GM04504 (cell line): ENCODE measurements around the gene SLC35B4.
A peak's percentile ranks its signal among the peaks of the same experiment; 100 is the strongest.

Experiments used
- DNase-seq: peaks from one replicate; pipeline ENCODE4 v3.0.0-alpha.2; 2012; ENCODE audit warnings: low read depth

The SLC35B4 gene, protein sequence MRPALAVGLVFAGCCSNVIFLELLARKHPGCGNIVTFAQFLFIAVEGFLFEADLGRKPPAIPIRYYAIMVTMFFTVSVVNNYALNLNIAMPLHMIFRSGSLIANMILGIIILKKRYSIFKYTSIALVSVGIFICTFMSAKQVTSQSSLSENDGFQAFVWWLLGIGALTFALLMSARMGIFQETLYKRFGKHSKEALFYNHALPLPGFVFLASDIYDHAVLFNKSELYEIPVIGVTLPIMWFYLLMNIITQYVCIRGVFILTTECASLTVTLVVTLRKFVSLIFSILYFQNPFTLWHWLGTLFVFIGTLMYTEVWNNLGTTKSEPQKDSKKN

DNA sequence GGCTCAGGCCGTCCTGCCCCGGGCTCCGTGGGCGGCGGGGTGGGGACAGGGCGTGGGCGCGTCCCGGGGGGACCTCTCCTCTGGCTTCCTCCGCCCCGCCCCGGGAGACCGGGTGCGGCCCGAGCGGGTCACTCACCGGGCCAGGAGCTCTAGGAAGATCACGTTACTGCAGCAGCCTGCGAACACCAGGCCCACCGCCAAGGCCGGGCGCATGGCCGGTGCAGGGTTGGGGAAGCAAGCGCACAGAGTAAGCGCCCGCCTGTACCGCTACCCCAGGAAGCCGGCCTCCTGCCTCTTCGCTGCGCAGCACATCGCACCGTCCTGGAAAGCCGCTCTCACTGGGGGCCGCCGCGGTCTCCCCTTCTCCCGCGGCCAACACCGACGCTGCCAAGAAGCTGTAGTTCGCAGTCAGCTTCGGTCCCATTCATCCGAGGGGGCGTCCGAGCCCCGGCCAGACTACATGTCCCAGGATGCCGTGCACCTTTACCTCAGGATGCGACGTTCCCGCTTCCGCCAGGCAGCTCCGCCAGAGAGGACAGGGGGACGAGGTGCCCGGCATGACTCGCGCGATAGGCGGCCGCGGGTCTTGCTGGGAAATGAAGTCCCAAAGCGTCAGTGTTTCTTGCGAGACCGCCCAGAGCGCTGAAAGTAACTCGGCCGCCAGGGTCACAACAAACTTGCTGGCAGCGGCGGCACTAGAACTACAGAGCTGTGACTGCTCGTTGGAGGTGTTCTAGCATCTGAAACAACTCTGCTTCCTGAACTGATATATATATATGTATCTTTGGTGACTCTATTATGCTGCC is at the start of gene SLC35B4:
Gene SLC35B4, minus strand, starts transcription at position 392 of the 806 bp plus-strand sequence. Its CDS starts 179 bp downstream, at position 213.
- DNase-seq = peak; percentile 91

DNA sequence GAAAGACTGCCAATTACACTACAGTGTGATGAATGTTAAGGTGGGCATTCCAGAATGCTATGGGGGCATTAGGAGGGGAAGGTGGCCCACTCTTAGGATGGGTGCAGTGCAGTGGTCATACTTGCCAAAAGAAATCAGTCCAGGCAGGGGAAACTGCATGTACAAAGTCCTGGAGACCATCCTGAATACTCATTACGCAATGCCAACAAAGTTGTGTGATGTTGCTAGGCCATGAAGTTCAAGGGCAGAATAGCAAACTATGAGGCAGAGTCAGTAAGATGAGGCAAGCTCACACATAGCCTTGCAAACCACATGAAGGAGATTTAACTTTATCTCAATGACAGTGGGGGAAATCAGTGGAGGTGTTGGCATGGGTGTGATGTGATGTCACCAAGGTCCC is 49.8 kb upstream of the SLC35B4 start:
- no peak for DNase-seq

DNA sequence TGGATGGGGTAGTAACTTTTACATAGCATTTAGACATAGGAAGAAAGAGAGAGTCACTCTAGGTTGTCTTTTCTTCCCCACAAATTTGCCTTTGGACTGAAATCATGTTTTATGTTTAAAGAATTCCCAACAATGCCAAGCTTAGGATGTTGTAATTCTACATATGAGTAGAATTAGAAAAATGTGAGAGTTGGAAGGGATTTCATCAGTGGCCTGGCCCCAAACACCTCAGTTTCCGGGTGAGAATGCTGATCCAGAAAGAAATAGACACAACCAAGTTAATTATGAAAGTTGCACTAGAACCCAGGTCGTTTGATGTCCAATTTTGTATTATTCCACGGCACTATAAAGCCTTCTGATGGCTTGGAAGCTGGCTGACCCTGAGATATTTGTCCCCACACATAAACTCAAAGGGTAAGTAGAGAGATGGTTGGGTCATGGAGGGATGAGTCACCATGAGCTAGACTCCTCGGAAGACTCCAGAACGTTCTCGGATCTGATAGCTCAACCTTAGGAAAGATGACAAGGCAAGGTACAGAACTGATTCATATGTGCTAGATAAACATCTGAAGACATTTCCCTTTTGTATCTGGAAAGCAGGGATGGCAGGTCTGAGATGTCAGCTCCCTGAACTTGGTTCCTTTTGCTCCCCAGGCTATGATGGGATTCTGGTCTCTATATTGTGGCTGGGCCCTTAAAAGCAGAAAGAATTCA is 48.8 kb upstream of the SLC35B4 start:
- peak; percentile 53 for DNase-seq

DNA sequence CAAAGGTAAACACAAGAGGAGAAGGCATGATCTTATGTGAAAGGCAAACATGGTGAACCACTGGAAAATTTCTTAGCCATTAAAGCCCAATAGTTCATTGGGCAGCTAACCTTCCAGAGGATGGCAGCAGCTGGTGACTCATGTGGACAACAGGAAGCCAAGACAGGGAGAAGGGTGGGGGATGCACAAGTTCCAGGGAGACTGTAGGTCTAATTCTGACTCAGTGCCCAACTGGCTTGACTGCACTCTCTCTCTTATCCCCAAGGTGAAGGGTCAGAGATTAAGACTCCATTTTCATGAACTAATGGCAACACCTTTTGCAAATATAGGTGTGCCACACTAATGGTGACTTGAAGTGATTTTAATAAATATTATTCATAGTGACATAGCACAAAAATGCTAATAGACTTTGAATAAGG is 47.9 kb upstream of the SLC35B4 start:
- peak; percentile 16 for DNase-seq

DNA sequence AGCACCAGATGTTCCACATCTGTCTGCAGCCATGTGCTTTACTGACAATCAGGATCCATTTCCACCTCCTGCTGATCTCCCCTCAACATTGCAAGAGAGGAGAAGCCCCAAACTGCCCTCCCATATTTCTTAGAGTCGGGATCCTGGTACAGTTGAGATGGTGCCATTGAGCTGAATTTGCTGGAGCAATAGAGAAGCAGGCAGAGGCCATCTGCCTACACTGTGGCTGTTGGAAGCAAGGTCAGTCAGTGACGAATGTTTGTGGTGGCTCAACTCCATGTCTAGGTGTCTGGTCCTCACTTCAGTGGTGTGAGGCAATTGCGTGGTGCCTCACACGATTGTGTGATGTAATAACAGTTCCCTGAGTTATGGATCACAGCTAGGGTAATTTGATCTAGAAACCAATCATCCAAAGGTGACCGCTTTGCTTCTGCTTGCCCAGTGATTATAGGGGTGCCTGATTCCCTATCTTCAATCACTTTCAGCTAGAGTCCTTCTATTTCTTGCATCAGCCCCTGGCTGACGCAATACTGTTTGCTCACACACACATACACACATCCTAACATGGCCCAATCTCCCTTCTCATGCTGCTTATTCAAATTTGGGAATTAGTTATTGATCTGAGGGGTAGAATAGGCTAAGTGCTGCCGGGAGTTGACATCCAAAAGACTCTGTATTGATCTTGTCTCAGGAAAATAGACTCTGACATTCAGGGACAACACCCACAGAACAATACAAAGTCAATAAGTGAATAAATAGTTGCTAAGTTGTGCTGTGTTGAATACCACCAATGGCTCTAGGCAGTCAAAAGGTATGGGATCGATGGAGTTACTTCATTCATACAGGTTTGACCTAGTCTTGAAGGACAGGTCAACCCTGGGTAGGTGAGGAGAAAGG is 46.1 kb upstream of the SLC35B4 start:
- DNase-seq = no peak

DNA sequence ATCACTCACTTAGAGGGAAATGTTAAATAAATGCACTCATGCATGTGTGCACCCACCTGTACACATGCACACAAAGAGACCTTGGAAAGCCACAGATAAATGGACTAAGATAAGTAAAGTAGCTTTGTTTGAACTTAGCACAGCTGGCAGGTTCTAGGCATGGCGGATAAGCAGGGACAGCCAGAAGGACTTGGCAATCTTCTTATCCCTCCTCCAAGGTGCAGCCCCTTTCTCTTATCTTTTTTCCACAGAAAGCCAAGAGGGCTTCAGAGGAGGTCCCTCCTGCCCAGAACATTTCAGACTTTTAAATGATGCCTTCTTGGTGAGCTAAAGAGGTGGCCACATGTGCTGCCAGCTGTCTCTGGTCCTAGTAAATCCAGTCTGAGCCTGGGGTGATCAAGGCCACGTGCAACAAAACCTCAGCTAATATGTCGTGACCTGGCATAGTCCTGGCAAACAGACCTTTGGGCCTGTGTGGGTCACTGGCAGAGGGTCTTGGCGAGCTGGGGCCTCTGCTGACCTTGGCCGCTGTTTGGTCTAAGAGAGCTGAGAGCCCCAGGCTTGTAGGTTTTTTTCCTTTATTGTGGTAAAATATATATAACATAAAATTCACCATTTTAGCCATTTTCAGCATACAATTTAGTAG is 43.2 kb upstream of the SLC35B4 start:
- no peak for DNase-seq

DNA sequence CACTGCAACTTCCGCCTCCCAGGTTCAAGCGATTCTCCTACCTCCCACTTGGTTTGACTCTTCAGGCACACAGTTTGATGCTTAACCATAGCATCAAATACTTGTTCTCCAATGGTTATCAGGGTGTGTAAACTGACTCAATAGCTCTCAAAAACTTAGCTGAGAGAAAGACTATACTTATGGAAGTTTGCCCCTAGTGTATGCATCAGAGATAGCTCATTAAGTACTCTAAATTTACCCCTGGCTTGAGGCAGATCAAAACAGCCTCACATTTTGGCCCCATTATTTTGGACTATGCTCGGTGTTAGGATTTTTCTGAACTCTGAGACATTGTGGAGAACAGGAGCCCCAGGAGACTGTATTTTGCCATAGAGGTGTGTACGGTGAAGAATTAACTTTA is 40.8 kb upstream of the SLC35B4 start:
- DNase-seq = no peak

DNA sequence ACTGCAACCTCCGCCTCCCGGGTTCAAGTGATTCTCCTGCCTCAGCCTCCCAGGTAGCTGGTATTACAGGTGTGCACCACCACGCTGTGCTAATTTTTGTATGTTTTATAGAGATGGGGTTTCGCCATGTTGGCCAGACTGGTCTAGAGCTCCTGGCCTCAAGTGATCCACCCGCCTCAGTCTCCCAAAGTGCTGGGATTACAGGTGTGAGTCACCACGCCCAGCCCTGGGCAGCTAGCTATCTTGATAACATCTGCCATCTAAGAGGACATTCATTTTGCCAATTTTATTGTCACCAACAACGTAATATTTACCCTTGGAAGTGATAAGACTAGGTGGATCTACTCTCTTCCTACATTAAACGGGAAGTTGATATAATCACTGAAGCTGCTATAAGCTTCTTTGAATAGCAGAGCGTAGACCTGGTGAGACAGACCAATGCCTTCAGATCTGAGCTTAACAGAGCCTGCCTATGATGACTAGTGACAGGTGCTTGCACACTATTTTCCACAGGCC is 39.7 kb upstream of the SLC35B4 start:
- DNase-seq = no peak

DNA sequence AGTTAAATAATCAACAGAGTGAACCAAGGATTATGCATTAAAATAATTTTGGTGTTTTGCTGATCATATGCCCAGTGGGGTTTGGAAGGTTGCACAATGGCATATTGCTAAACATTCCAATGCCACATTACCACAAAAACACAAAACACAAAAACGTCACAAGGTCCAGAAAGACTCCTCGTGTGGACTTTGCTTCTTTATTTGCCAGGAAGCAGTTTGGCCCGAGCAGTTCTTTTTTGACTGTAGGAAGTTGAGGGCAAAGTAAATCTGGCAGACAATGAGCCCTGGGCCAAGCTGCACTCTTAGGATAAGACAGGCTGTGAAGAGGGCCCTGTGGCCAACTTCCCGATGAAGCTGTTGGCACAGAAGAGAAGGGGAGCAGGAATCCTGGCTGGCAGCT is 39.2 kb upstream of the SLC35B4 start:
- DNase-seq = no peak

DNA sequence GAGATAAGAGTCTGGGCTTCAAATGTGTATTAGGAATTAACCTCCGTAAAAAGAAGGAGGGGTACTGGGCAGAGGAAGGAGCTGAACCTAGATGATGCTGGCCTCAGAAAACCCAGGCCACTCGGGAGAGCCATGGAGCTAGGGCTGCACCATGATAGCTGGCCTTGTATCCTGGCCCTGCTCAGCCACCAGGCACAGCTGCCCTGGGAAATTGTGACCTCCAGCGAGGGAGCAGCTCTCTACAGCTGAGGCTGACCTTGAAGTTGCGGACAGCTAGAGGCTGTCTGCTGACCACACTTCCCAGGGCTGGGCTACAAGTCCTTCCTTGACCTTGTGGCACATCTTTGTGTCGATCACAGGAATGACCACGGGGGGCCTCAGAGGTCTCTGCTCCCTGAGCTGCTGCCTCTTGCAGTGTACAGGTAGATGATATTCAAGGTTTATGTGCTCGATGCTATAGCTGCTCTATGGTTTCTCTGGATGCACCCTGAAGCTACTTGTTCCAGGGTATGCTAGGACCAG is 38.3 kb upstream of the SLC35B4 start:
- DNase-seq = no peak

DNA sequence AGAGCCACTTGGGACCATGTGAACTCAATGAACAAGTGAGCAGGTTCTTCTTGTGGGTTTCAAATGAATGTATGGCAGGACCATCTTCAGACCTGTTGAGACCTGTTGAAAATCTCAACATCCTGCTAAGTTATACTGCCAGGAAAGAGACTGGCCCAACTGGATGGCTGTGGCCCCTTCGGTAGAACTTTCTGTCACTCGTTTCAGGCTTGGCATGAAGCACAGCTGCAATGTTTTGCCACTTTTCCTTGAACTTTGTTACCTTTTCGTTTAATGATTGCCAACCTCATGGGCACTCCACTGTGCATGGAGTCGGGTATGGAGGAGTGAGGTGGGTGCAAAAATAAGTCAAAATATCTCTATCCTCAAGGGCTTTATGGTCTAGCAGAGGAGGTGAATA is 36.7 kb upstream of the SLC35B4 start:
- DNase-seq = no peak

DNA sequence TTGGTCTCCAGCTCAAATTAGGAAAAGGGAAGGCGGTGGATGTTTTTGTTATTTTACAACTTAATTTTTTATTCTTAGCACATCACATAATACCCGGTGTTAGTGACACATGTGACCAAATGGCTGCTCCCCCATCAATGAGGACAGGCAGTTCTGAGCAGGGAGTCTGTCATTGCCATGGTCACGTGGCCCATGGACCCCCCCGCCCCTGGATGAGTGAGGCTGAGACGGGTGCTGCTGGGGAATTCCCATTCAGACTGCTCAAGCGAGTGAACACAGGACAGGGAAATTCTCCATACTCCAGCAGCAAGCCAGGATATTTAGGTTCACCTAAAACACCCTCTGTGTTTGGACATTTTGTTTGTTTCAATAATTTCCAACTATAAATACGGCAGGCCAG is 34.7 kb upstream of the SLC35B4 start:
- no peak for DNase-seq

DNA sequence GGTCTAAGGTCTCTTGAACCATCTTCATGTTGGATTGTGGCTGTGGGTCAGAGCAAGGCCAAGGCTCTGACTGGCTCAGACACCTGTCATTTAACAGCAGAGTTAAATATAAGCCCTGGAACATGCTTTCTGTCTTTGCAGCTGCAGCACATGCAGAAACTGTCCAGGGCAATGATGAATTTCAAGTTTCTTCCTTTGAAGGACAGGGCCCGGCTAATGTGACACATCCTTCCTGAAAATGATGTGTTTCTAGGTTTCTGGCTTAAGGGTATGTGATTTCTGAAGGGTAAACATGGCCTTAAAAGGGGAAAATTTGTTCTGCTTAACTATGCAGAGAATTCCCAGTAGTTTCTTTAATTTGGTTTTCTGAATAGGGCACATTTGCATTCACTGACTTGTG is 34.0 kb upstream of the SLC35B4 start:
- DNase-seq = no peak

DNA sequence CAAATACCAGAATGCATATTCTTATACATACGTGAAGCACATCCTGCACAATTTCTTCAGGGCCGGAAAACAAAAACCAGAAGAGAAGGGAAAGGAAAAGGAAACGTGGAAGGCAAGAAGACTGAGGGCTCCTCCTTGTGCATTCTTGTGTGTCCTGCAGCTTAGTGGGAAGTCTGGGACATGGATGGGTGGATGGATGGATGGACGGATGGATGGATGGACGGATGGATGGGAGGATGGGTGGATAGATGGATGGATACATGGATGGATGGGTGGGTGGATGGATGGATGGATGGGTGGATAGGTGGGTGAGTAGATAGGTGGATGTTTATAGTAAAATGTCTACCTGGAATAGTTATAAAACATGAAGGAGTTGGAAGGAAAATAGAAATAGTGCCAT is 30.8 kb upstream of the SLC35B4 start:
- no peak for DNase-seq

DNA sequence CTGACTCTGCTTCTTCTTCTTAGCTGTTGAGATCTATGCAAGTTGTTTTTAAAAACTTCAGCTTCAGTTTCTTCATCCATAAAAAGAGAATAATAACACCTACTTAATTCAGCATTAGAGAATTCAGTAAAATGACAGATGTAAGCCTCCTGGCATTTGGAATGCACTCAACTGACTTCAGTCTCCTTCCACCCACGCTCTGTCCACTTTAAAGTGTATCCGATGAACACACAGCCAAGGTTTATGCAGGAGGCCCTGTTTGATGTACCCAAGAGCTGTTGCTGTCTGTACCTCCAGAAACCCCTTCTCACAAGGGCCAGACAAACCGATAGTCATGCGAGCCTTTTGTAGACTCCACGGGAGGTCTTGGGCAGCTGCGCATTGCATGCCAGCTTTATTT is 27.1 kb upstream of the SLC35B4 start:
- no peak for DNase-seq

DNA sequence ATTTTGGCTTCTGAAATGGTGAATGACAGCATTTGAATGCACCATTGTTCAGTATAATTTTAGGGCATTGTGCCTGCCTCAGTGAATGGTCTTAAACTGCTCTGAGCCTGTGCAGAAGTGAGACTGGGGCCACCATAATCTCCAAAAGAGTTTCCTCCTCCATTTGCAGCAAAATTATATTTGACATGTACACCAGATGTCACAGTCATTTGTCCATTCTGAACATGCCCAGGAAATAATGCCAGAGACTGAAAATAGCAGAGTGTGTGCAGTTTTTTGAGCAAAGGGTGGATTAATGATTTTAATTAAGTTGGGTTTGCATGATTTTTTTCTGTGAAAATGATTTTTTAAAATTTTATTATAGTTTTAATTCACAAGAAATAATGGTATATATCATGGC is 26.4 kb upstream of the SLC35B4 start:
- no peak for DNase-seq

DNA sequence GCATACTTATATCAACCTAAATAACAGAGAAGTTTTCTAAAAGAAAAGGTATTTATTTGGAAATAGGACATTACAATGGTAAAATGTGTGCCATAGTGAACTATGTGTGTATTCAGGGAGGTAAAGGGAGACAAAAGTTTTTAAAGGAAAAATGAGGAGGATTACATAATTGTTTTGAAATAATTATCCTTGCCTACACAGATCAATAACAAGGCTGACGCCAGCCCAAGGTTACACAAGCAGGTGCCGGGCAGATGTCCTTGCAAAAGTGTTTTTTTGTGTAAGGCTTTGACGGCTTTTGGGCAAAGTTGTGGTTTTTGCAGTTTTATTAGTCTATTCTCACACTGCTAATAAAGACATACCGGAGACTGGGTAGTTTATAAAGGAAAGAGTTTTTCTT is 22.7 kb upstream of the SLC35B4 start:
- DNase-seq = no peak

DNA sequence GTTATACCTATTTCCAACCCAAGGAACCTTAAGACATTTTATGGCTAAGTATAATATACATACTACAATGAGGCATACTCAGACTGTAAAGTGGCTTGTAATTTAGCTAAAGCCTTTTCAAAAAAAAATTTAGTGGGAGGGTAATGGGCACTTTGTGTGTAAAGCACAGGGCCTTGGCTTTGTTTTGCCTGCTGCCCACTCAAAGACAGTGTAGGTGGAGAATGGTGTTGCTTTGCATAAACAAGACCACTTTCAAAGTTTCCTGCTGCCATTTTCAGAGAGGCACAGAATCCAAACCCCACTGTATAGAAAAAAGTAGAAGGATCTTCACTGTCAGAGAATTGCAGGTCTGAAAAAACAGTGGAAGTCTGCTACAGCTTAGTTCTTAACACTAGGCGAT is 21.2 kb upstream of the SLC35B4 start:
- no peak for DNase-seq

DNA sequence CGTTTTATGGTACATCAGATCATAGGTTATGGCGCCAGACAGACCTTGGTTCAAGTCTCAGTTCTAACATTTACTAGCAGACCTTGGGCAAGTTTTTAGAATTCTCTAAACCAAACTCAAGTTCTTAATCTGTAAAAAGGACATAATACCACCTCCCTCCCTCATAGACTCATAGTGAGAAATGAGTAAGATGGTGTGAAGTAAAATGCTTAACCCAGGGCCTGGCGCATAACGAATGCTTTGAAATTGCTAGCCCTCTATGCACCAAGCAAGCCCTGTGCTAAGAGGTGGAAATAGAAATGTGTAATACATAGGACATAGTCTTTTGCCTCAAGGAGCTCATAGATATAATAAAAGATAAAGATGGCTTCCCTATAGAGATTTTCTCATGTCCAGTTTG is 17.7 kb upstream of the SLC35B4 start:
- no peak for DNase-seq

DNA sequence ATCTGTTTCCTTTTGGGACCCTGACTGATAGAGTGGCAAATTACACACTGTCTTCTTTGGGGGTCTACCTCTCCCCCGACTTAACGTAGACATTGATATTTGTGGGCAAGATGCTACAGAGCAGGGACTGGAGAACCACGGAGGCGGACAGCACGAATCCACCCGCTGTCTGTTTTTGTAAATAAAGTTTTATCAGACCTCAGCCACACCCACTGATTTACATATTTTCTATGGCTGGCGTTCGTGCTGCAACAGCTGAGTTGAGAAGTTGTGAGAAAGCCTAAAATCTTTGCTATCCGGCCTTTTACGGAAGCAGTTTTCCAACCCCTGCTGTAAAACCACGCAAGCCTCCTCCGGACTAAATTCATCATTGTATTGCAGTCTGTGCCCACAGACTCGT is 17.2 kb upstream of the SLC35B4 start:
- no peak for DNase-seq

DNA sequence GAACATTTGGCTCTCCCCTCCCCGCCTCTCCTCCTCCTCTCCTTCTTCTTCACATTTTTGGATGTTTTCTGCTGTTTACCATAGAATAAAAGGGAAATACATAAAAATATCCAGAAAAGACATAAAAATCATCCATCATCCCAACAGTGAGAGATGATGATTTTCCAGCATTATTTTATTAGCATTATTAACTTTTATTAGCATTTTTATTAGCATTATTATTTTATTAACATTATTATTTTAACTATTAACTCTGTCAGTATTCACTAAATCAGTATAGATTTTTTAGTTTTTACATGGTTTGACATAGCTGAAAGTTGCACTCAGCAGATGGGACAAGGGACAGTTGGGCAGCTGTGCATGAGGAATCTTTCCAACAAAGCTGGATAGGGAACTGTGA is 16.2 kb upstream of the SLC35B4 start:
- no peak for DNase-seq
